Activated CD4-positive, CD25-positive, alpha-beta regulatory T cell treated with anti-CD3 and anti-CD28 coated beads, Interleukin-2, amount 50 U/mL, for 72 hours (primary cell): Measurements from ENCODE around the gene LPXN.
"Not testable (repeated sequence)": the region's sequence is repeated elsewhere in the genome, so short reads cannot be mapped to it uniquely, and the experiment has no call there.

ENCODE experiments used
- DNase-seq: peaks from one replicate; pipeline ENCODE4 v3.0.0; 2021

The LPXN gene

DNA sequence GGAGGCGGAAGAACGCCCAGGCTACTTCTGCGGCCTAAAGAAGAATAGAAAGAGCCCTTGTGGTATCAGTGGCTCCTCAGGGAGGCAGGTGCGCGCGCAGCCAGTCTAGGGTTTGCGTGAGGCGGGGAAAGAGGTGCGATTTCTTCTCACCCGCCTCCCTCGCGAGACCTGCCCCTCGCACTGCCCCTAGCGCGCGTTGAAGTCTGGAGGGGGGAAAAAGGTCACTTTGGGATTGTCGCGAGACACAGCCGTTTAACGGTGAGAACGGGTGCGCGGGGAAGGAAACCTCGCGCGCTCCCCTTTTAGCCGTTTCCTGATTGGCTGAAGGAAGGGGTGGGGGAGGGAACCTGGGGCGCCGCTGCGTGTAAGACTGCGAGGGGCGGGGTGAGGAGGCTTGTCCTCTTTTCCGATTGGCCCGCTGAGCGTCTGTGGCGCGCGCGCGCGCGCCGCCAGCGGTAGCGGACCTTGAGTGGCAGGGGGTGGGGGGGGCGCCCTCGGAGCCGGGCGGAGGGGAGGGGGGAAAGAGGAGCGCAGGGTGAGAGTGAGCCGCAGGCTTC lies 3.1 kb upstream of the LPXN start, which contains the start of gene ZFP91:
TSS of gene ZFP91 (plus strand) at position 429 of the 557 bp plus-strand sequence. CDS start 219 bp downstream, outside the sequence.
- DNase-seq = peak; percentile 87

DNA sequence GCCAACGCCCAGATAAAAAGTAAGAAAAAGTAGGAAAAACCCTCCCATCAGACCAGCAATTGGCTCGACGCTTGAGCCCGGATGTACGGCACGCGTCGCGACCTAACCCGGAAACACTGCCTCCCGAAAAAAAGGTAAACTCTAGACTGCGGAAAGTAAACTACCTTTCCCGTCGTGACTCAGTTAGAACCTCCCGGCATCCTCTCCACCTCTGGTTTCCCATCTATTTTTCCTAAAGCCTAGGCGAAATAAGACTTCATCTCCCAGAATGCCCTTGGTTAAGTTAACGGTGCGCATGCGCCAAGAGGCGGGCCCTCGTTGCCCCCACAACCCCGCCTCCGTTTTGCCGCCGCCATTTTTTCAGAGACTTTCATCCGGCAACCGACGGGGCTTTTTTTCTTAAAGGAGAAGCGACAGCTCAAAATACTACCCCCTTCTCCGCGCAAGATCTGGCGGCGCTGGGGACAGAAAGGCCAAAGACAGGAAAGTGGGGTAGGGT lies 2.5 kb upstream of the LPXN start:
- peak; percentile 89 for DNase-seq

DNA sequence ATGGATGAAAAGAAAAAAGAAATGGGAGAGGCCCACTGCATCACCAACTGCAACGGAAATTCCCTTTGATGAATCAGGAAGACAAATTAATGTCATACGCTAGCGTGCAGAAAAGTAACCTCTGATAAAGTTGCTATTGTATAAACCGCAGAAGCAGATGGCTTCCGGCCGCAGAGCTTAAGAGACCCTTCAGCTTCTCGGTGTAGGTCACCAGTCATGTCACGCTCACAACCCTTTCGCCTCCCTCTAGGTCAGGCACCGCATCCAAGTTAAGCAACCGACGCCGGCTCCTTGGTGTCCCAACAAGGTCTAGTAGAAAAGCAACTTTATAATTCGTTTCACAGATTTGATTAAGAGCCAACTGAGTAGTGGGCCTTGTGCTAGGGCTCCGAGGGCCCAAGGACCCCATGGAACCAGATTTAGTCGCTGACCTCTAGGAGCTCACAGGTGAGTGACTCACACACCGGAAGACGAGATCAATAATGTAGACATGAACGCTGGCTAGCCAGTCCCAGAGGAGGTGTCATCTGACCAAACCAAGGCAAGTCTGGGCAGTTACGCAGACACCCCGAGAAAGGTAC lies 2.0 kb upstream of the LPXN start:
- peak; percentile 78 for DNase-seq

DNA sequence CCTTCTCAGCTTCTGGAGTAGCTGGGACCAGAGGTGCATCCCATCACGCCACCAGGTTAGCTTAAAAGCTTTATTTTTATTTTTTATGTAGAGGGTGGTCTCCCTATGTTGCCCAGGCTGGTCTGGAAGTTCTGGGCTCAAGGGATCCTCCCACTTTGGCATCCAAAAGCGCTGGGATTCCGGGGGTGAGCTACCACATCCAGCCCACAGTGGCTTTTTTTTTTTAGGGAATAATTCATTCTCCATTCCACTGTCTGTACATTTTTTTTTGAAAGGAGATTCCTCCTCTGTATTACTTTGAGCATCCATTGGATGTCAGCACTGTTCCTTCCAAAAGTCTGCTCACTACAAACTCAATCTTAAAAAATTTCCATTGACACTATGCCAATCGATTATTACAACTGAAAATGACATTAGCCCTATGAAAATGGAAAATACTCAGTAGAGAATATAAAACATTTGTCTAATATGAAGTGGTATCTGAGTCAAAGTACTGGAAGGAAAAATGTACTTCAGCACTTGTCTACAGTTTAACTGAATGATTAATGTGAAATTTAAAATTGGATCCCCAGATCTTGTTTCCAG lies 1.3 kb upstream of the LPXN start:
- DNase-seq = no peak

DNA sequence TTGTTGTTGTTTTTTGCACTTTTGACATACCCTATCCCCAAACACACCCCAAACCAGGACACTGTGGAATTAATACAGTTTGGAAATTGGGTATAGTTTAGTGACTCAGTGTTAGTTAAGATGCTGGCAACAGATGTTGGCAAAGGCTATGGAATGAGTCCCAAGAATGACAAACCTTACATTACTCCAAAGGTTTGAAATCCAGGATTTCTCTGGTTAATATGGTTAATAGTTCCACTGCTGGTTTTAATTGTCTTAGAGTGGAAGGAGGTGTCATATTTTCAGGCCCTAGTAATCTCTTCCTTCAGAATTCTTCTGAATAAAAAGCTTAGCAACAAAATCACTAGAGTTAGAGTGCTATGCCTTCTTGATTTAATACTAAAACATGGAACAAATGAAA lies 775 bp downstream of the LPXN start:
- no peak for DNase-seq

DNA sequence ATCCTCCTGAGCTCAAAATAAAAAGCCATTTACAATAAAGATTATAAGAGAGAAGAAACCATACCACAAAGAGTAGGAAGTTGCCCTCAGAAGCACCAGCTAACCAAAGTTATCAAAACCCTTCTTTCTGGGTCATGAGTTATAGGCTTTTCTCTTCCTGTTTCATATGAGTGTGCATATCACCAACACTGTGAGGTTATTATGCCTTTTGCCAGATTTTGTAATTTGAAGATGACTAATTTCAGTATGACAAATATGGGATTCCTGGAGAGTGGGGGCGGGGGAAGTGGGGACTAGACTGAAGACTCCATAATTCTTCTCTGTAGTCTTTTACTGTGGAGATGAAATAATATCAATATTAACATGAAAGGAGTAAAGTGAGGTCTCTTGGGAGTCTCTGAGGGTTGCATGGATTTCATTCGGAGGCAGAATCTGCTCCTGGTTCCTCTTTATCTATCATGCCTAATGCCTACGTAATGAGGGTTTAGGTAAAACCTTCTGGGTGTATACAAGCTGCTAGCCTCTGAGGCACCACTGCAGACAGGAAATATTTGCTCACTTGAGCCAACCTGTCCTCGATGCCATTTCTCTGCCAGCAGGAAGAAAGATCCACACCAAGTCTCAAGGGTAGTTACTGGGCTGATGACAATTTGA lies 2.1 kb downstream of the LPXN start:
- DNase-seq = peak; percentile 46

DNA sequence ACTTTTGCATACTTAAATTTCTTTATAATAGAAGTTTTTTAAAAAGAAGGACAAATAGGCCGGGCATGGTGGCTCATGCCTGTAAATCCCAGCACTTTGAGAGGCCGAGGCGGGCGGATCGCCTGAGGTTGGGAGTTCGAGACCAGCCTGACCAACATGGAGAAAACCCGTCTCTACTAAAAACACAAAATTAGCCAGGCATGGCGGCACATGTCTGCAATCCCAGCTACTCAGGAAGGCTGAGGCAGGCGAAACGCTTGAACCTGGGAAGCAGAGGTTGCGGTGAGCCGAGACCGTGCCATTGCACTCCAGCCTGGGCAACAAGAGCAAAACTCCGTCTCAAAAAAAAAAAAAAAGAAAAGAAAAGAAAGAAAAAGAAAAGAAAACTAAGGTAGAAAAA lies 2.8 kb downstream of the LPXN start:
- DNase-seq = not testable (repeated sequence)

DNA sequence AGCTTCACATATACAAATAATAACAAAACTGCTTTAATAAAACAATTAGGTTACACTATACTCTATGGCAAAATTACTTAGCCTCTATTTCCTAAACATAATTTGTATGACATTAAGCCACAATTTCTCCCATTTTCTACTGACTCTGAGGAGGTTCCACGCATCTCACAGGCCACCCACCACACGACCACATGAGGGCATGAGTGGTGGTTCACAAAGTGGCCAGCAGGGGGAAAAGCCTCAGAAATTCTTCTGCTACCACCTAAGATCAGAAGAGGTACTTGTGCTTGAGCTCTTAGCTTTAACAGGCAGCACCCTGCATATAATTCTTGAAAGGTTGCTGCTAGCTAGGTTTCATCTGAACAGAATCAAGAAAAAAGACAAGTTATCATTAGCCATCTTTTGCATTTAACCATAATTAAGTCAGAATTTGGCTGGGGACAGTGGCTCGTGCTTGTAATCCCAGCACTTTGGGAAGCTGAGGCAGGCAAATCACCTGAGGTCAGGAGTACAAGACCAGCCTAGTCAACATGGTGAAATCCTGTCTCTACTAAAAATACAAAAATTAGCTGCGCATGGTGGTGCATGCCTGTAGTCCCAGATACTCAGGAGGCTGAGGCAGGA lies 7.7 kb downstream of the LPXN start:
- peak; percentile 68 for DNase-seq

DNA sequence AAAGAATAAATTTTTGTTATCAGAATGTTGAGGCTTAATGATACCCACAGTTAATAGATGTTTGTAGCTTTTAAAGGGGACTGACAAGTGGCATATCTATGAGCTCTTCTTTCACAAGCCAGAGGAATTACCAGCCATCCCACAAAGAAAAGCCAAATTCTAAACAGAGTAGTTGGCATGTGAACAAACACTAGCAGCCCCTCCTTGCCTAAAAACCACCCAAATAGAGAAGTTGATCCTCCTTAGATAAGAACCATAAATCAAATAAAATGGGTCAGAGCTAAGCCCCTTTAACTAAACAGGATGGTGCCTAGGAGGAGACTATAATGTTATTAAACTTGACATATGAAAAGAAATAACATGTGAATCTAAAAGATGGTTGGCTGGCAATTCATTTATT lies 11.4 kb downstream of the LPXN start:
- DNase-seq = no peak

DNA sequence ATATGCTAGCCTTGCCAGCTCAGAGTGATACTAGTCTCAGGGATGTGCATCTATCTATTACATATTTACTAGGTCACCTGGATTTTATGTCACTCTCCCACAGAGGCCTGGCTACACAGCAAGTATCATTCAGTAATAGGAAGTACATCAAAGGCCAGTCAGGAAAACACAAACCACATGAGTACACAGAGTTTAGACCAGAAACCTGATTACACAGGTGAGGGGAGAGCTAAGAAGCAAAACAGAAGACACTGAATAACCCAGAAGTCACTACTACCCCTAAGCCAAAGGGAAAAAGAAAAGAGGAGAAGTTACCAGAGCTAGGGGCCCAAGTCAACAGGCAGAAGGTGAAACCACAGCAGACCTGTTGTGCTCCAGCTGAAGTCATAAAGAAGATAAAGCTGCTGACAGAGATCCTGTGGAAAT lies 13.3 kb downstream of the LPXN start:
- DNase-seq = no peak

DNA sequence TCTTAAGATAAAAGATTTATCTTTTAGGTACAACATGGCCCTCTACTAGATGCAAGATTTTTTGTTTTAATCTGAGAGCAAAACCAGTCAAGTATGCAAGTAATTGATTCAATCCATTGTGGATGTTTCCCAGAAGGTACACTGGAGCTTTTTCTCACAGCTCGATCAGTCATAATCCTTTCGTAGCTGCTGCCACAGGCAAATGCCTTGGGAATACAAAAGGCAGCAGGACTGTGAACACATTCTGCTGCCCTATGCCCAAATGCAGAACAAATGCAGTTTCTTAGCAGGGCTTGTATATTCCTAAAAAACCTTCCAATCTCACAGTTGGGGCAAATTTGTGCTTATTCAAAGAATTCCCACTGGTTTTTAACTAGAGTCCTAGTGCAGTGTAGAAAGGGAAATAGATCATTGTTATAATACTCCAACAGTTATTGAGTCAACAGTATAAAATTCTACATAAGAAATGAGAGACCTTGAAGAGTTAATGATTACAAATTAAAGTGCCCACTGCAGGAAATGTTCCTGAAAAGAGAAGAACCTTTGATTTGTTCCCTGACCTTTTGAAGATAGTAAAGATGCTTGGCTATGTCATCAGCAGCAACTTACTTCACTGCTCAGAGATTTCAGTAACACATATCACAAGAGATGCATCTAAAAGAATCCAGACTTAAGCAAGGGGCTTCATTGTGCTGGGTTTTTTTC lies 14.1 kb downstream of the LPXN start:
- no peak for DNase-seq

DNA sequence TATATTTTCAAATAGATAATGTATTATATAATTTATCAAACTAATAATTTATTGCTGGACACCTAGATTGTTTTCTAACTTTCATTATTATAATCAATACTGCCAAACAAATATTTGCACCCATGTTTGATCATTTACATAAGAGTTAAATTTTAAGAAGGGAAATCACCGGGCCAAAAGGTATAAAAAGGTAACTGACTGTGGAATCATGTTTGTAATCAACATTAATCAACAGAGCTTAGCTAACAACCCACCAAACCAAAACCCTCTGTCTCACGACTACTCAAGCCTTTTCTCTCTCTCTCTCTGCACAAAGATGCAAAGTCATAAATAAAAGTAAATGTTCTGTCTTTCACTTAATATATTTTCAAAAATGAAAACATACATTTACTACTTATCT lies 14.8 kb downstream of the LPXN start:
- DNase-seq = no peak

DNA sequence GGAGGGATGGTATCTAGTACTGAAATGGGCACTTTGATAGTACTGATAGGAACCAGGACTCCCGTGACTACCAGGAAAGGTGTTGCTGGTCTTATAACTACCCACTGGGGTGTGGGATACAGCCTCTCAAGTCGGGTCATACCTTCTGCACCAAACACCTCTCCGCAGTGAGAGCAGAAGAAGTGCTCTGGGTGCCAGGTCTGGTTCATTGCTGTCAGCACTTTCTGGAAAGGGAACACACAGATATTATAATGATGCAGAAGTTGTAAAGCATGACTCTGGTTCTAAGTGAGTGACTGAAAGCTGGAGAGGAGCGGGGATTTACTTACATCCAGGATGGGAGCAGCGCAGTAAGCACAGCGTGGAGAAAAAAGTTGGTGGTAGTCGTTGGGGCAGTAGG lies 26.0 kb downstream of the LPXN start:
- no peak for DNase-seq

DNA sequence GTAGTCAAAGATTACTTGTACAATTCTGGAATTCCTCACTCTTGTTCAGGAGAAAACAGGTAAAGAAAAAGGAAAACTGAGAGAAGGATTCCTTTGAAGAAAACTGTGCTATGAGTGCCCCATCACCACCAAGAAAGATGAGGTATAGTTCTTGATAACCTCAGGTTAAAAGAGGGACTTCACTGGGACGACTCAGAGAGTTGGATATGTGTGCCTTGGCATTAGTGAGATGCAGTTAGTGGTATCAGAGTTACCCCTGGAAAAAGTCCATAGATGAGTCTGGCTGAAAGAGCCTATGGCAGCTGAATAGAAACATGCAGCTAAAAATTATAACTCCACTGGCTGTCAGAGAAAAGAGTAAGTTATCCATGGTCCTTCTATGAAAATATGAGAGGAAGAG lies 28.8 kb downstream of the LPXN start:
- DNase-seq = no peak

DNA sequence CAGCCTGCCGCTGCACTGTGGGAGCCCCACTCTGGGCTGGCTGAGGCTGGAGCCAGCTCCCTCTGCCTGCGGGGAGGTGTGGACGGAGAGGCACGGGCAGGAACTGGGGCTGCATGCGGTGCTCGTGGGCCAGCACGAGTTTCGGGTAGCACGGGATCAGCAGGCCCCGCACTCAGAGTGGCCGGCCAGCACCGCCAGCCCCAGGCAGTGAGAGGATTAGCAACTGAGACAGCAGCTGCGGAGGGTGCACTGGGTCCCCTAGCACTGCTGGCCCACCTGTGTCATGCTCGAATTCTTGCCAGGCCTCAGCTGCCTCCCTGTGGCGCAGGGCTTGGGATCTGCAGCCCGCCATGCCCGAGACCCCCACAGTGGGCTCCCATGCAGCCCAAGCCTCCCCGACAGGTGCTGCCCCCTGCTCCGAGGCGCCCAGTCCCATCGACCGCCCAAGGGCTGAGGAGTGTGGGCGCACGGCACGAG lies 43.8 kb downstream of the LPXN start:
- DNase-seq = no peak

DNA sequence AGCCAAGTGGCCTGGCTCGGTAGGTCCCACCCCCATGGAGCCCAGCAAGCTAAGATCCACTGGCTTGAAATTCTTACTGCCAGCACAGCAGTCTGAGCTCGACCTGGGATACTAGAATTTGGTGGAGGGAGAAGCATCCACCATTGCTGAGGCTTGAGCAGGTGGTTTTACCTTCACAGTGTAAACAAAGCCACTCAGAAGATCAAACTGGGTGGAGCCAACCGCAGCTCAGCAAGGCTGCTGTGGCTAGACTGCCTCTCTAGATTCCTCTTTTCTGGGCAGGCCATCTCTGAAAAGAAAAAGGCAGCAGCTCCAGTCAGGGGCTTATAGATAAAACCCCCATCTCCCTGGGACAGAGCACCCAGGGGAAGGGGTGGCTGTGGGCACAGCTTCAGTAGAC lies 45.4 kb downstream of the LPXN start:
- DNase-seq = no peak

DNA sequence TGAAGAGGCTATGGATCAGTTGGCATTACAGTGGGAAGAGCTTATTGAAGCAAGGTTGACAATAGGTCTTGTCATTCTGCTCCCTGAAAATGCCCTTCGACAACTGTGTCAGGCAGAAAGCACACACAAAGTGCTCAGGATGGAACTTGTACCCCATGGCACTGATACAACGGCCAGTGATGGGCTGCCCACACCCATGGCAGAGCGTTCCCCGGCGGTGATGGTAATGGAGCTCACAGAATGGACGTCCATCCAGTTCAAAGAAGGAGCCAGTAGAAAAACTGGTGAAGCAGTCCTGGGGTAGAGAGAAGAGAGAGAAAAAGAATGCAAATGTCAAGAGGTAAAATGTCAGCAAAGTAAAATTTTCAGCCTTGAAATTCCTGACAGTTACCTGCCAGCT lies 48.2 kb downstream of the LPXN start:
- no peak for DNase-seq

DNA sequence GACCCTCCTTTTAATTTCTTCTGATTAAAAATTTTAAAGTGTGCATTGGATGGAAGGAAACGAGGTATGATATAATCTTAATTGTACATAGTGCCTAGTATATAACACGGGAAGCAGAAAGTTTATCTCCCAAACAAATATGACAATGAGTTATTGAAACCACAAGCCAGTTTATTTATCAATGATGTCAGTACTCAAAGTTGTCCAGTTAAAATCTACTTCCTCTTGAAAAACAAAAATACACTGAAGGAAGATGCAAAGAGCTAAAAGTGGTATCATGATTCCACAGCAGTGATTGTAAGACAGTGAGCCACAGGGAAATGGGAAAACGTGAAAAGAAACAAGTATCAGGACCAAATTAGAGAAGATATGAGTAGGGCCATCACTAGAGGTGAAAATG lies 48.9 kb downstream of the LPXN start:
- DNase-seq = no peak

DNA sequence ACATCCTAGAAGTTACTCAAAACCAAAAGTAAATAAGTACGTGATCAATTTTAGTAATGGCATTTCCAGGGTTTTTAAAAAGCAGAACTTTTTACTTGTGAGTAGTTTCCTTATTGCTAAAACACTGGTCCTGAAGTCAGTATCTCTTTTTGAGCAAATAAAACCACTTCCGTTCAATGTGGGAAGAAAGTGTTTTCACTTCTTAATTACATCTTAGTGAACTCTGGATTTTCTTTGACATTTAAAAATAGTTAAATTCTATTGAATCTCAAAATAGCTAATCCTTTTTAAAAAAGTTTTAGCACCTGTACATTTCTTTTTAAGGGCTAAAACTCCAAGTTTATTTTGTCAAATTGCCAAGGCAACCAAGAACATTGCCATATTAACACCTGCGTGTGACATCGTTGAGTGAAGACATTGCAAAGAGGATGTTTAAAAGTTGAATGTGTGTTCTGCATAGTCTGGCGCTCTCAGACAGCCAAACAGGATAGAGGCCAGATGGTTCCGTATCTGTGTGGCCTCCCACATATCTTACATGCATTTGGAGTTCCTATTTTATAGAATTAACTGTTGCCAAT lies 50.5 kb downstream of the LPXN start:
- no peak for DNase-seq

DNA sequence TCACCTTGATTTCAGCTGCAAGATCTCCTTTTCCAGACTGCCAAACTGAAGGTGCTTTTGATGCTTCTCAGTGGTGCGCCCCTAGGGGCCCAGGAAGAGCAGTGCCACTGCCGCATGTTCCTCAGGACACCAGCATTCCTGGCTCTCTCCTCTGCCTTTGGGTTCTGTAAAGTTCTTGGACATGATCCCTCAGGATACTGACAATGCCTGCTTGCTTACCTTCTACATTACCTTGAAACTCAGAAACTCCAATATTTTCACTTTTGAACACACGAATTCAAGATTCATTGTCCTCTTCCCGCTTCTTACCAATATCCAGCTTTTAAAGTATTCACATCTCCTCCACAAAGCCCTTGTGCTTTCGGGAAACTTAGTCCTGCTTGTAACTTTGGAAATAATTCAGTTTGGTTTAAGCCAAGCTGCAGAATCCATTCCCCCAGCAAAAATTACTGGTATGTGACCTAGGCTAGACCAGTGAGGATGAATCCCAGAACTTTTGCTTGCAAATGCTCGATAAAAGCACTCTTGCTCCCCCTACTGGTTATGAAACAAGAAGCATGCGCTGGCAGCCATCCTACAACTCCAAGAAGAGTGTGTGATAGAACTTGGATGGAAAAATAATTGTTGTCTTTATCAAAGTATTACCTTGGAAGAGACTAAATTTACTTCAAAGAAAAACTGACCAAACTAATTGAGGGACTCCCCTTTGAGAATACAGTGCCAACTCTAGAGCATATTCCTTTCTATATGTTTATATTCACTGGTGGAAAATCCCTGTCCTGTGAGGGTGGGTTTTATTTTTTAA lies 51.2 kb downstream of the LPXN start:
- no peak for DNase-seq

DNA sequence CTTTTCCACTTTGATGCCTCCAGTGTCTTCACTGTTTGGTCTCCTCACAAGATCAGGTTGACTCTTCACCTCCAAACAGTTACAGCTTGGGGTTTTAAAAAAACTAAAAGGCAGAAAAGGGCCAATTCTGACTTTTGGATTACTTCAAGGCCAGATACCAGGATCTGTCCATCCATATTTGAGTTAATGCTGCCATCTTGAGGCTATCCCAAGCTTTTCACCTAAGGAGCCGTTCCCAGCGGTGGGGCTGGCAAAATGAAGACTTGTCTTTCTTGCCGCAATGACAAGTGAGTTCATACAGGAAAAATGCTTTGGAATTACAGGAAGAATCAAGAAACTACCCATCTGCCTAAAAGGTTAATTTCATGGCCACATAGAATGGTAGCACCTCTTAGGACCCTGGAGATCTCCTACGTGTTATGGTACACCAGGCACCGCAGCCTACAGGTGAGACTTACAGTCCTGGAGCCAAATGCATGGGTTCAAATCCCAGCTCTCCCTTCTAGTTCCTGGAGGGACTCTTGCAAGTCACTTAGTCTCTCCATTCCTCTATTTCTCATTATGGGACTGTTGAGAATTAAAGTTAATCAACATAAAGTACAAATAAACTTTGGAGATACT lies 61.8 kb downstream of the LPXN start:
- DNase-seq = no peak
